ENCODE measurements around the gene ZNF358.

ZNF358 gene

GRCh38 chr19:7524992-7525739 is 9.3 kb downstream of the ZNF358 start:
- Histone ChIP-seq H3K27ac (ENCODE audit: low read depth, low read length, poor library complexity, severe bottlenecking) (no peak overlapping the region), H3F3A (ENCODE audit: insufficient read depth, low read length) (no peaks in the 10 kb centered on the region), H3K9me2 (ENCODE audit: low read depth, low read length) (no peaks in the 10 kb centered on the region), H3K4me2 (ENCODE audit: low read length) (no peak overlapping the region), H3K4me3 (ENCODE audit: low read depth, low read length, poor library complexity, severe bottlenecking) (no peak overlapping the region), H3K9ac (ENCODE audit: low read length) (no peak overlapping the region), H3K4me1 (ENCODE audit: insufficient read depth, low read length, severe bottlenecking) (peaks cover 15% of the 10 kb centered on the region), H4K20me1 (ENCODE audit: insufficient read depth, low read length) (no peaks in the 10 kb centered on the region), H3K79me2 (ENCODE audit: insufficient read depth, low read length) (no peaks in the 10 kb centered on the region), H3K36me3 (ENCODE audit: insufficient read depth, low read length) (no peaks in the 10 kb centered on the region; the same call in 1 of the 2 replicates), H2AFZ (ENCODE audit: low read length) (no peak overlapping the region), H3K9me3 (ENCODE audit: low read length) (no peaks in the 10 kb centered on the region), H3K27me3 (ENCODE audit: insufficient read depth, low read length) (no peaks in the 10 kb centered on the region)
- TF ChIP-seq EZH2 (IDR thresholded peaks at IDR 0.05; ENCODE audit: borderline replicate concordance, low read length) (no peak), CTCF (IDR thresholded peaks at IDR 0.05; ENCODE audit: low read length) (no peak)

GRCh38 chr19:7526059-7526929 is 10.4 kb downstream of the ZNF358 start:
- no peaks in the 10 kb centered on the region for H3K9me2 ChIP-seq (ENCODE audit: low read depth, low read length)
- H2AFZ ChIP-seq (ENCODE audit: low read length): no peak overlapping the region
- H3K27ac ChIP-seq (ENCODE audit: low read depth, low read length, poor library complexity, severe bottlenecking): no peak overlapping the region
- H3K9me3 ChIP-seq (ENCODE audit: low read length): no peaks in the 10 kb centered on the region
- H3K36me3 ChIP-seq (ENCODE audit: insufficient read depth, low read length): no peaks in the 10 kb centered on the region; the same call in 1 of the 2 replicates
- no peaks in the 10 kb centered on the region for H3K27me3 ChIP-seq (ENCODE audit: insufficient read depth, low read length)
- H3K4me2 ChIP-seq (ENCODE audit: low read length): no peak overlapping the region
- peaks cover 15% of the 10 kb centered on the region for H3K4me1 ChIP-seq (ENCODE audit: insufficient read depth, low read length, severe bottlenecking)
- no peaks in the 10 kb centered on the region for H4K20me1 ChIP-seq (ENCODE audit: insufficient read depth, low read length)
- H3K9ac ChIP-seq (ENCODE audit: low read length): no peak overlapping the region
- H3K4me3 ChIP-seq (ENCODE audit: low read depth, low read length, poor library complexity, severe bottlenecking): no peak overlapping the region
- TF ChIP-seq CTCF (IDR thresholded peaks at IDR 0.05; ENCODE audit: low read length): no peak
- TF ChIP-seq EZH2 (IDR thresholded peaks at IDR 0.05; ENCODE audit: borderline replicate concordance, low read length): no peak
- H3K79me2 ChIP-seq (ENCODE audit: insufficient read depth, low read length): no peaks in the 10 kb centered on the region
- no peaks in the 10 kb centered on the region for H3F3A ChIP-seq (ENCODE audit: insufficient read depth, low read length)

- H3K4me3 ChIP-seq (ENCODE audit: low read depth, low read length, poor library complexity, severe bottlenecking): no peak overlapping the region
- TF ChIP-seq CTCF (IDR thresholded peaks at IDR 0.05; ENCODE audit: low read length): no peak
- no peak for TF ChIP-seq EZH2 (IDR thresholded peaks at IDR 0.05; ENCODE audit: borderline replicate concordance, low read length)
These were observed 11.8 kb downstream of the ZNF358 start for GRCh38 chr19:7527516-7528191.

More at GRCh38 chr19:7527516-7528191, 11.8 kb downstream of the ZNF358 start:
- no peaks in the 10 kb centered on the region for H4K20me1 ChIP-seq (ENCODE audit: insufficient read depth, low read length)
- H3K4me1 ChIP-seq (ENCODE audit: insufficient read depth, low read length, severe bottlenecking): peaks cover 10% of the 10 kb centered on the region
- H3K27ac ChIP-seq (ENCODE audit: low read depth, low read length, poor library complexity, severe bottlenecking): no peak overlapping the region
- no peaks in the 10 kb centered on the region; the same call in 1 of the 2 replicates for H3K36me3 ChIP-seq (ENCODE audit: insufficient read depth, low read length)
- H3F3A ChIP-seq (ENCODE audit: insufficient read depth, low read length): no peaks in the 10 kb centered on the region
- no peaks in the 10 kb centered on the region for H3K27me3 ChIP-seq (ENCODE audit: insufficient read depth, low read length)
- H2AFZ ChIP-seq (ENCODE audit: low read length): no peak overlapping the region
- H3K9ac ChIP-seq (ENCODE audit: low read length): no peak overlapping the region
- no peaks in the 10 kb centered on the region for H3K9me3 ChIP-seq (ENCODE audit: low read length)
- H3K9me2 ChIP-seq (ENCODE audit: low read depth, low read length): no peaks in the 10 kb centered on the region
- no peaks in the 10 kb centered on the region for H3K79me2 ChIP-seq (ENCODE audit: insufficient read depth, low read length)
- no peak overlapping the region for H3K4me2 ChIP-seq (ENCODE audit: low read length)
